HEK293 (cell line): ENCODE results near the gene RINT1.
"Not testable (repeated sequence)": the region's sequence is repeated elsewhere in the genome, so short reads cannot be mapped to it uniquely, and the experiment has no call there.

Experiments used
- CTCF ChIA-PET: fragments of 350-600 bp; formaldehyde crosslinking; extraction: SDS; loops from one replicate; lab custom pipeline; 2021; ENCODE audit warnings: antibody characterized with exemption; lab: Yijun Ruan, JAX
- POLR2A ChIA-PET: fragments of 300-600 bp; formaldehyde crosslinking; extraction: SDS; loops from one replicate; lab custom pipeline; 2020; ENCODE audit warnings: antibody characterized with exemption, inconsistent platforms; lab: Yijun Ruan, JAX
- H3K27ac ChIP-seq: fragments of 200-500 bp; sonication (Bioruptor generic); 2 replicates; pipeline ENCODE4 v1.5.1; 2014; ENCODE audit warnings: low read depth, low read length, control low read depth, inconsistent platforms; ENCODE audit errors: extremely low read depth
- H3K36me3 ChIP-seq, 2 experiments: fragments of 200-500 bp in 1 of 2; sonication (Bioruptor generic) in 1 of 2; 1 replicate in 1 of 2; 2 replicates in 1 of 2; pipeline ENCODE4 v1.5.1; 2014 to 2017; ENCODE audit warnings: inconsistent platforms in 2 of 2, low read length in 2 of 2; ENCODE audit not compliant: control insufficient read depth in 2 of 2, insufficient read depth in 1 of 2
- H3K4me1 ChIP-seq: fragments of 200-500 bp; sonication (Bioruptor generic); 2 replicates; pipeline ENCODE4 v1.5.1; 2014; ENCODE audit warnings: mild to moderate bottlenecking, low read length, inconsistent platforms; ENCODE audit not compliant: control insufficient read depth, insufficient read depth
- H3K4me3 ChIP-seq: 2 replicates; pipeline ENCODE4 v1.5.1; 2011; ENCODE audit warnings: low read depth, mild to moderate bottlenecking, control low read depth, low read length, moderate library complexity
- H3K9me3 ChIP-seq: fragments of 200-500 bp; sonication (Bioruptor generic); 2 replicates; pipeline ENCODE4 v1.5.1; 2014; ENCODE audit warnings: low read depth, low read length, inconsistent platforms; ENCODE audit not compliant: control insufficient read depth, insufficient read depth
- GLIS1 ChIP-seq: fragments of 450-650 bp; formaldehyde crosslinking; IDR thresholded peaks from 2 replicates; pipeline ENCODE4 v1.5.1; 2016; ENCODE audit warnings: missing biosample characterization, missing genetic modification characterization
- KLF1 ChIP-seq: fragments of 450-650 bp; formaldehyde crosslinking; IDR thresholded peaks from 2 replicates; pipeline ENCODE4 v1.5.1; 2016; ENCODE audit warnings: missing biosample characterization, missing genetic modification characterization
- KLF16 ChIP-seq: fragments of 450-650 bp; formaldehyde crosslinking; IDR thresholded peaks from 2 replicates; pipeline ENCODE4 v1.5.1; 2017; ENCODE audit warnings: missing biosample characterization, missing genetic modification characterization
- KLF7 ChIP-seq: fragments of 450-650 bp; formaldehyde crosslinking; IDR thresholded peaks from 2 replicates; pipeline ENCODE4 v1.5.1; 2016; ENCODE audit warnings: missing biosample characterization, missing genetic modification characterization, borderline replicate concordance
- KLF8 ChIP-seq: fragments of 450-650 bp; formaldehyde crosslinking; IDR thresholded peaks from 2 replicates; pipeline ENCODE4 v1.5.1; 2016; ENCODE audit warnings: missing biosample characterization, missing genetic modification characterization
- REPIN1 ChIP-seq: fragments of 450-650 bp; formaldehyde crosslinking; IDR thresholded peaks from 2 replicates; pipeline ENCODE4 v1.5.1; 2017; ENCODE audit warnings: missing biosample characterization, missing genetic modification characterization, low read depth
- WT1 ChIP-seq: fragments of 450-650 bp; formaldehyde crosslinking; IDR thresholded peaks from 2 replicates; pipeline ENCODE4 v1.5.1; 2016; ENCODE audit warnings: missing biosample characterization, missing genetic modification characterization
- ZBTB48 ChIP-seq: fragments of 450-650 bp; formaldehyde crosslinking; IDR thresholded peaks from 2 replicates; pipeline ENCODE4 v1.5.1; 2016; ENCODE audit warnings: missing biosample characterization, missing genetic modification characterization
- ZFP69B ChIP-seq: fragments of 450-650 bp; formaldehyde crosslinking; IDR thresholded peaks from 2 replicates; pipeline ENCODE4 v1.5.1; 2016; ENCODE audit warnings: missing biosample characterization, missing genetic modification characterization
- ZIC2 ChIP-seq: fragments of 450-650 bp; formaldehyde crosslinking; IDR thresholded peaks from 2 replicates; pipeline ENCODE4 v1.5.1; 2016; ENCODE audit warnings: missing biosample characterization, missing genetic modification characterization
- ZNF121 ChIP-seq: fragments of 450-650 bp; formaldehyde crosslinking; IDR thresholded peaks from 2 replicates; pipeline ENCODE4 v1.5.1; 2016; ENCODE audit warnings: missing biosample characterization, missing genetic modification characterization
- ZNF133 ChIP-seq: fragments of 450-650 bp; formaldehyde crosslinking; IDR thresholded peaks from 2 replicates; pipeline ENCODE4 v1.5.1; 2016; ENCODE audit warnings: missing biosample characterization, missing genetic modification characterization
- ZNF169 ChIP-seq: fragments of 450-650 bp; formaldehyde crosslinking; IDR thresholded peaks from 2 replicates; pipeline ENCODE4 v1.5.1; 2016; ENCODE audit warnings: missing biosample characterization, missing genetic modification characterization
- ZNF2 ChIP-seq: fragments of 450-650 bp; formaldehyde crosslinking; IDR thresholded peaks from 2 replicates; pipeline ENCODE4 v1.5.1; 2016; ENCODE audit warnings: missing biosample characterization, missing genetic modification characterization
- ZNF202 ChIP-seq: fragments of 450-650 bp; formaldehyde crosslinking; IDR thresholded peaks from 2 replicates; pipeline ENCODE4 v1.5.1; 2016; ENCODE audit warnings: missing biosample characterization, missing genetic modification characterization, borderline replicate concordance
- ZNF221 ChIP-seq: fragments of 450-650 bp; formaldehyde crosslinking; IDR thresholded peaks from 2 replicates; pipeline ENCODE4 v1.5.1; 2017; ENCODE audit warnings: missing biosample characterization, missing genetic modification characterization, borderline replicate concordance
- ZNF24 ChIP-seq: fragments of 450-650 bp; formaldehyde crosslinking; IDR thresholded peaks from 2 replicates; pipeline ENCODE4 v1.5.1; 2016; ENCODE audit warnings: missing biosample characterization, missing genetic modification characterization
- ZNF423 ChIP-seq: fragments of 450-650 bp; formaldehyde crosslinking; IDR thresholded peaks from 2 replicates; pipeline ENCODE4 v1.5.1; 2016; ENCODE audit warnings: missing biosample characterization, missing genetic modification characterization
- ZNF692 ChIP-seq: fragments of 450-650 bp; formaldehyde crosslinking; IDR thresholded peaks from 2 replicates; pipeline ENCODE4 v1.5.1; 2016; ENCODE audit warnings: missing biosample characterization, missing genetic modification characterization
- ZNF837 ChIP-seq: fragments of 450-650 bp; formaldehyde crosslinking; IDR thresholded peaks from 2 replicates; pipeline ENCODE4 v1.5.1; 2016; ENCODE audit warnings: missing biosample characterization, missing genetic modification characterization
- TF ChIP-seq, protein P1 (sequence below): fragments of 450-650 bp; formaldehyde crosslinking; IDR thresholded peaks from 2 replicates; pipeline ENCODE4 v1.5.1; 2016; ENCODE audit warnings: missing biosample characterization, missing genetic modification characterization
- TF ChIP-seq, protein P2 (sequence below): fragments of 450-650 bp; formaldehyde crosslinking; IDR thresholded peaks from 2 replicates; pipeline ENCODE4 v1.5.1; 2016; ENCODE audit warnings: missing biosample characterization, missing genetic modification characterization
- TF ChIP-seq, protein P3 (sequence below): fragments of 450-650 bp; formaldehyde crosslinking; IDR thresholded peaks from 2 replicates; pipeline ENCODE4 v1.5.1; 2016; ENCODE audit warnings: missing biosample characterization, missing genetic modification characterization
- TF ChIP-seq, protein P4 (sequence below): fragments of 450-650 bp; formaldehyde crosslinking; IDR thresholded peaks from 2 replicates; pipeline ENCODE4 v1.5.1; 2016; ENCODE audit warnings: missing biosample characterization, missing genetic modification characterization

RINT1 gene

DNA sequence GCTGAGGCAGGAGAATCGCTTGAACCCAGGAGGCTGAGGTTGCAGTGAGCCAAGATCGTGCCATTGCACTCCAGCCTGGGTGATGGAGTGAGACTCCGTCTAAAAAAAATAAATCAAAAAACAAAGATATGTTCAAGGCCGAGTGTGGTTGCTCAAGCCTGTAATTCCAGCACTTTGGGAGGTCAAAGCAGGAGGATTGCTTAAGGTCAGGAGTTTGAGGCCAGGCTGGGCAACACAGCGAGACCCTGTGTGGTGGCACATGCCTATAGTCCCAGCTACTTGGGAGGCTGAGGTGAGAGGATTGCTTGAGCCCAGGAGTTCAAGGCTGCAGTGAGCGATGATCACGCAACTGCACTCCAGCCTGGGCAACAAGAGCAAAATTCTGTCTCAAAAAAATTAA is 11.4 kb upstream of the RINT1 start:
- POLR2A ChIA-PET, result interaction anchor here (1.1 kb wide), 1 partner anchor 11 kb away, joined by 6 read pairs; the partner anchor contains the start of gene RINT1

GRCh38 chr7:105521027-105521716 is 10.8 kb upstream of the RINT1 start:
- Histone ChIP-seq H3K36me3 (peaks cover 3 to 19% of the 10 kb centered on the region in 2 experiments; a peak in 2 of 3 replicates), H3K4me3 (peak overlapping the region; percentile 73), H3K9me3 (no peaks in the 10 kb centered on the region), H3K27ac (peak overlapping the region; percentile 81), H3K4me1 (peaks cover 2% of the 10 kb centered on the region; the same call in 1 of the 2 replicates)
- POLR2A ChIA-PET, result interaction anchor here (0.9 to 1.1 kb wide), 2 partner anchors 10 to 11 kb away, joined by 3 to 6 read pairs; partner anchors contain the start of gene RINT1
- CTCF ChIA-PET, result no interaction called here
- TF ChIP-seq WT1 (tag by site-specific recombination) (peak; percentile 40), ZNF202 (tag by site-specific recombination) (no peak), ZNF423 (tag by site-specific recombination) (peak; percentile 58; the same call in 1 of the 2 replicates), ZNF169 (no peak), KLF1 (tag by site-specific recombination) (no peak), KLF8 (no peak), ZFP69B (peak; percentile 88), ZNF24 (tag by site-specific recombination) (no peak), KLF16 (tag by site-specific recombination) (0 out of 2 replicates have a peak, but pooled peaks have one; percentile 60), ZNF221 (tag by site-specific recombination) (no peak), ZNF133 (no peak), ZNF2 (tag by site-specific recombination) (peak; percentile 43; the same call in 1 of the 2 replicates), ZIC2 (tag by site-specific recombination) (peak; percentile 74), ZNF837 (no peak), KLF7 (tag by site-specific recombination) (peak; percentile 13; the same call in 1 of the 2 replicates), ZNF692 (tag by site-specific recombination) (peak; percentile 96), ZBTB48 (tag by site-specific recombination) (peak; percentile 99)
- TF ChIP-seq, protein P1, sequence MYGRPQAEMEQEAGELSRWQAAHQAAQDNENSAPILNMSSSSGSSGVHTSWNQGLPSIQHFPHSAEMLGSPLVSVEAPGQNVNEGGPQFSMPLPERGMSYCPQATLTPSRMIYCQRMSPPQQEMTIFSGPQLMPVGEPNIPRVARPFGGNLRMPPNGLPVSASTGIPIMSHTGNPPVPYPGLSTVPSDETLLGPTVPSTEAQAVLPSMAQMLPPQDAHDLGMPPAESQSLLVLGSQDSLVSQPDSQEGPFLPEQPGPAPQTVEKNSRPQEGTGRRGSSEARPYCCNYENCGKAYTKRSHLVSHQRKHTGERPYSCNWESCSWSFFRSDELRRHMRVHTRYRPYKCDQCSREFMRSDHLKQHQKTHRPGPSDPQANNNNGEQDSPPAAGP (tag by site-specific recombination), result no peak
- TF ChIP-seq, protein P2, sequence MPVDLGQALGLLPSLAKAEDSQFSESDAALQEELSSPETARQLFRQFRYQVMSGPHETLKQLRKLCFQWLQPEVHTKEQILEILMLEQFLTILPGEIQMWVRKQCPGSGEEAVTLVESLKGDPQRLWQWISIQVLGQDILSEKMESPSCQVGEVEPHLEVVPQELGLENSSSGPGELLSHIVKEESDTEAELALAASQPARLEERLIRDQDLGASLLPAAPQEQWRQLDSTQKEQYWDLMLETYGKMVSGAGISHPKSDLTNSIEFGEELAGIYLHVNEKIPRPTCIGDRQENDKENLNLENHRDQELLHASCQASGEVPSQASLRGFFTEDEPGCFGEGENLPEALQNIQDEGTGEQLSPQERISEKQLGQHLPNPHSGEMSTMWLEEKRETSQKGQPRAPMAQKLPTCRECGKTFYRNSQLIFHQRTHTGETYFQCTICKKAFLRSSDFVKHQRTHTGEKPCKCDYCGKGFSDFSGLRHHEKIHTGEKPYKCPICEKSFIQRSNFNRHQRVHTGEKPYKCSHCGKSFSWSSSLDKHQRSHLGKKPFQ, result no peak
- TF ChIP-seq, protein P3, sequence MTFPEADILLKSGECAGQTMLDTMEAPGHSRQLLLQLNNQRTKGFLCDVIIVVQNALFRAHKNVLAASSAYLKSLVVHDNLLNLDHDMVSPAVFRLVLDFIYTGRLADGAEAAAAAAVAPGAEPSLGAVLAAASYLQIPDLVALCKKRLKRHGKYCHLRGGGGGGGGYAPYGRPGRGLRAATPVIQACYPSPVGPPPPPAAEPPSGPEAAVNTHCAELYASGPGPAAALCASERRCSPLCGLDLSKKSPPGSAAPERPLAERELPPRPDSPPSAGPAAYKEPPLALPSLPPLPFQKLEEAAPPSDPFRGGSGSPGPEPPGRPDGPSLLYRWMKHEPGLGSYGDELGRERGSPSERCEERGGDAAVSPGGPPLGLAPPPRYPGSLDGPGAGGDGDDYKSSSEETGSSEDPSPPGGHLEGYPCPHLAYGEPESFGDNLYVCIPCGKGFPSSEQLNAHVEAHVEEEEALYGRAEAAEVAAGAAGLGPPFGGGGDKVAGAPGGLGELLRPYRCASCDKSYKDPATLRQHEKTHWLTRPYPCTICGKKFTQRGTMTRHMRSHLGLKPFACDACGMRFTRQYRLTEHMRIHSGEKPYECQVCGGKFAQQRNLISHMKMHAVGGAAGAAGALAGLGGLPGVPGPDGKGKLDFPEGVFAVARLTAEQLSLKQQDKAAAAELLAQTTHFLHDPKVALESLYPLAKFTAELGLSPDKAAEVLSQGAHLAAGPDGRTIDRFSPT (tag by site-specific recombination), result 0 out of 2 replicates have a peak, but pooled peaks have one; percentile 40

More for the DNA sequence above, 11.4 kb upstream of the RINT1 start:
- CTCF ChIA-PET, H3K9me3 ChIP-seq, H3K4me1 ChIP-seq: not testable (repeated sequence)
- peaks cover 3 to 21% of the 10 kb centered on the region in 2 experiments; a peak in 2 of 3 replicates for H3K36me3 ChIP-seq
- TF ChIP-seq ZNF121 (tag by site-specific recombination), result peak; percentile 92
- TF ChIP-seq GLIS1 (tag by site-specific recombination), result peak; percentile 49
- TF ChIP-seq, protein P4, sequence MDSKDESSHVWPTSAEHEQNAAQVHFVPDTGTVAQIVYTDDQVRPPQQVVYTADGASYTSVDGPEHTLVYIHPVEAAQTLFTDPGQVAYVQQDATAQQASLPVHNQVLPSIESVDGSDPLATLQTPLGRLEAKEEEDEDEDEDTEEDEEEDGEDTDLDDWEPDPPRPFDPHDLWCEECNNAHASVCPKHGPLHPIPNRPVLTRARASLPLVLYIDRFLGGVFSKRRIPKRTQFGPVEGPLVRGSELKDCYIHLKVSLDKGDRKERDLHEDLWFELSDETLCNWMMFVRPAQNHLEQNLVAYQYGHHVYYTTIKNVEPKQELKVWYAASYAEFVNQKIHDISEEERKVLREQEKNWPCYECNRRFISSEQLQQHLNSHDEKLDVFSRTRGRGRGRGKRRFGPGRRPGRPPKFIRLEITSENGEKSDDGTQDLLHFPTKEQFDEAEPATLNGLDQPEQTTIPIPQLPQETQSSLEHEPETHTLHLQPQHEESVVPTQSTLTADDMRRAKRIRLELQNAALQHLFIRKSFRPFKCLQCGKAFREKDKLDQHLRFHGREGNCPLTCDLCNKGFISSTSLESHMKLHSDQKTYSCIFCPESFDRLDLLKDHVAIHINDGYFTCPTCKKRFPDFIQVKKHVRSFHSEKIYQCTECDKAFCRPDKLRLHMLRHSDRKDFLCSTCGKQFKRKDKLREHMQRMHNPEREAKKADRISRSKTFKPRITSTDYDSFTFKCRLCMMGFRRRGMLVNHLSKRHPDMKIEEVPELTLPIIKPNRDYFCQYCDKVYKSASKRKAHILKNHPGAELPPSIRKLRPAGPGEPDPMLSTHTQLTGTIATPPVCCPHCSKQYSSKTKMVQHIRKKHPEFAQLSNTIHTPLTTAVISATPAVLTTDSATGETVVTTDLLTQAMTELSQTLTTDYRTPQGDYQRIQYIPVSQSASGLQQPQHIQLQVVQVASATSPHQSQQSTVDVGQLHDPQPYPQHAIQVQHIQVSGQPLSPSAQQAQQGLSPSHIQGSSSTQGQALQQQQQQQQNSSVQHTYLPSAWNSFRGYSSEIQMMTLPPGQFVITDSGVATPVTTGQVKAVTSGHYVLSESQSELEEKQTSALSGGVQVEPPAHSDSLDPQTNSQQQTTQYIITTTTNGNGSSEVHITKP (tag by site-specific recombination), result peak; percentile 57; the same call in 1 of the 2 replicates
- TF ChIP-seq REPIN1 (tag by site-specific recombination), result 0 out of 2 replicates have a peak, but pooled peaks have one; percentile 15
- TF ChIP-seq, all 188 proteins: peak for 4; not testable (repeated sequence) for 184
- H3K4me3 ChIP-seq, H3K27ac ChIP-seq: not testable (repeated sequence)
